AG04450 (cell line): ENCODE data around the gene F10. TPM values are rescaled to one million over a fixed set of nuclear protein-coding genes. Genes with fewer than 3 reads are reported as not detected.
A peak's percentile ranks its signal among the peaks of the same experiment; 100 is the strongest.

ENCODE experiments used
- CTCF ChIA-PET: fragments of 300-600, 350-600 bp; formaldehyde crosslinking; extraction: SDS; loops from one replicate; lab custom pipeline; 2022; ENCODE audit warnings: antibody characterized with exemption, inconsistent platforms; lab: Charles Lee
- POLR2A ChIA-PET: fragments of 350-600 bp; formaldehyde crosslinking; extraction: SDS; loops from one replicate; lab custom pipeline; 2021; ENCODE audit warnings: antibody characterized with exemption, inconsistent platforms; lab: Yijun Ruan, JAX
- DNase-seq: peaks from one replicate; pipeline ENCODE4 v3.0.0-alpha.2; 2011; ENCODE audit warnings: low read depth, low spot score
- H3K27ac ChIP-seq: one replicate; pipeline ENCODE4 v1.5.1; 2012; ENCODE audit warnings: low read depth, low read length, control low read depth
- H3K27me3 ChIP-seq: one replicate; pipeline ENCODE4 v1.6.0; 2012; ENCODE audit warnings: low read length; ENCODE audit not compliant: control insufficient read depth, insufficient read depth
- H3K4me3 ChIP-seq: 2 replicates; pipeline ENCODE4 v1.5.1; 2011; ENCODE audit warnings: mild to moderate bottlenecking, low read depth, low read length, control low read depth
- H3K9me3 ChIP-seq: 2 replicates; pipeline ENCODE4 v1.5.1; 2012; ENCODE audit warnings: low read length; ENCODE audit not compliant: control insufficient read depth, insufficient read depth
- polyA minus RNA-seq: library from RNA; depleted of rRNA, polyadenylated mRNA; stranded (reverse); fragments of >200 nt; gene quantifications from 2 replicates; pipeline ENCODE4 v1.2.3, GENCODE V29; 2011; rRNA and poly(A)+ RNA removed
- polyA plus RNA-seq: library from polyadenylated mRNA; depleted of rRNA; stranded (reverse); fragments of >200 nt; gene quantifications from 2 replicates; pipeline ENCODE4 v1.2.3, GENCODE V29; 2011; rRNA removed
- TF ChIP-seq, protein P1 (sequence below): IDR thresholded peaks from 2 replicates; pipeline ENCODE4 v1.5.1; 2011; ENCODE audit warnings: low read depth, low read length, control low read depth, inconsistent platforms

Gene F10
- polyA plus RNA-seq (17.7 and 21.5 TPM in 2 replicates), polyA minus RNA-seq (4.4 and 5.6 TPM in 2 replicates)

GRCh38 chr13:113122550-113123225 lies at the start of gene F10:
Gene F10, plus strand, starts transcription at chr13:113122799. Its CDS starts 57 bp downstream, at chr13:113122856.
- TF ChIP-seq, protein P1, sequence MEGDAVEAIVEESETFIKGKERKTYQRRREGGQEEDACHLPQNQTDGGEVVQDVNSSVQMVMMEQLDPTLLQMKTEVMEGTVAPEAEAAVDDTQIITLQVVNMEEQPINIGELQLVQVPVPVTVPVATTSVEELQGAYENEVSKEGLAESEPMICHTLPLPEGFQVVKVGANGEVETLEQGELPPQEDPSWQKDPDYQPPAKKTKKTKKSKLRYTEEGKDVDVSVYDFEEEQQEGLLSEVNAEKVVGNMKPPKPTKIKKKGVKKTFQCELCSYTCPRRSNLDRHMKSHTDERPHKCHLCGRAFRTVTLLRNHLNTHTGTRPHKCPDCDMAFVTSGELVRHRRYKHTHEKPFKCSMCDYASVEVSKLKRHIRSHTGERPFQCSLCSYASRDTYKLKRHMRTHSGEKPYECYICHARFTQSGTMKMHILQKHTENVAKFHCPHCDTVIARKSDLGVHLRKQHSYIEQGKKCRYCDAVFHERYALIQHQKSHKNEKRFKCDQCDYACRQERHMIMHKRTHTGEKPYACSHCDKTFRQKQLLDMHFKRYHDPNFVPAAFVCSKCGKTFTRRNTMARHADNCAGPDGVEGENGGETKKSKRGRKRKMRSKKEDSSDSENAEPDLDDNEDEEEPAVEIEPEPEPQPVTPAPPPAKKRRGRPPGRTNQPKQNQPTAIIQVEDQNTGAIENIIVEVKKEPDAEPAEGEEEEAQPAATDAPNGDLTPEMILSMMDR, result no peak
- Histone ChIP-seq H3K9me3 (no peaks in the 10 kb centered on the region), H3K27me3 (peaks cover 8% of the 10 kb centered on the region), H3K27ac (no peak within 1 kb of the TSS), H3K4me3 (peak within 1 kb of the TSS; percentile 60)
- peak; percentile 39 for DNase-seq
- POLR2A ChIA-PET, result interaction anchor here (1.0 kb wide), 1 partner anchor 86 kb away, joined by 4 read pairs; the partner anchor contains the start of genes CUL4A and PCID2
- CTCF ChIA-PET, result interaction anchor here (0.9 kb wide), 1 partner anchor 10 kb away, joined by 3 read pairs; no protein-coding TSS in a partner anchor

DNA sequence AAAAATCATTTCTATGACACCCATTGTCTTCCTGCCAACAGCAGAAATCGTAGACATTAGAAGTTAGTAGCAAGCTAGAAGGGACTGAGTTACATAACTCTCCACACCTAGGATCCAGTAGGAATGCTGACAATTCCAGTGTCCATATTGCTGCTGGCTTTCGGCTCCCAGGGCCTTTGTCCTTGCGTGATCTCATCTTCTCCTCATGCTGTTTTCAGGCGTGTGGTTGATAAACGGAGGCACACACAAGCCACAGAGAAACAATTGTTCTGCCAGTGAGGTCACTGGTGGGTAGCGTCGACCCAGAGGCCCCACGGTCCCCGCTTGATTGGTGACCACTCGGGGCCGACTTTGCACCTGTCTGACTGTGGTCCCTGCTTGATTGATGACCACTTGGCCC lies 48.7 kb upstream of the F10 start:
- peaks cover 5% of the 10 kb centered on the region; the same call in 1 of the 2 replicates for H3K9me3 ChIP-seq
- no peak overlapping the region for H3K27ac ChIP-seq
- TF ChIP-seq, protein P1, result no peak
- H3K27me3 ChIP-seq, result peaks cover 4% of the 10 kb centered on the region
- CTCF ChIA-PET, result interaction anchor here (0.8 kb wide), 1 partner anchor 15 kb away, joined by 3 read pairs; no protein-coding TSS in a partner anchor
- DNase-seq, result no peak
- POLR2A ChIA-PET, result no interaction called here
- H3K4me3 ChIP-seq, result no peak overlapping the region

DNA sequence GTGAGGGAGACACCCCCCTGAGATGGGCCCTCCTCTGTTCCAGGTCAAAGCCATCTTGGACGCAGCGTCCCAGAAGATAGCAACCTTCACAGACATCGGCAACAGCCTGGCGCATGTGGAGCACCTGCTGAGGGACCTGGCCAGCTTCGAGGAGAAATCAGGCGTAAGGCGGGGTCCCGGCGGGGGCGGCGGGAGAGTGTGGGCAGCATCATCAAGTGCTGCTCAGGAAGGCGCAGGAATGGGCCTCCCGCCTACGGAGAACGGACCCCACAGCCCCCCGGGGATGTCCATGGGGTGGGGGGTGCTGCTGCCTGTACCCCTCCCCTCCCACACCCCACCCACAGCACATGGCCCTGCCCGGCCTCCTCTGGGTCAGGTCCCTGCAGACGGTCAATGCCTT lies 48.2 kb upstream of the F10 start:
- H3K27ac ChIP-seq, result no peak overlapping the region
- POLR2A ChIA-PET, result no interaction called here
- CTCF ChIA-PET, result no interaction called here
- H3K4me3 ChIP-seq, result no peak overlapping the region
- DNase-seq, result no peak
- peaks cover 4% of the 10 kb centered on the region for H3K27me3 ChIP-seq
- TF ChIP-seq, protein P1, result no peak
- peaks cover 5% of the 10 kb centered on the region; the same call in 1 of the 2 replicates for H3K9me3 ChIP-seq

- POLR2A ChIA-PET, result no interaction called here
- Histone ChIP-seq H3K9me3 (peaks cover 5% of the 10 kb centered on the region; the same call in 1 of the 2 replicates), H3K27ac (no peak overlapping the region), H3K4me3 (no peak overlapping the region), H3K27me3 (peaks cover 4% of the 10 kb centered on the region)
- CTCF ChIA-PET, result no interaction called here
- DNase-seq, result no peak
- TF ChIP-seq, protein P1, result no peak
Observed at GRCh38 chr13:113074876-113075275, 47.7 kb upstream of the F10 start.

GRCh38 chr13:113075711-113076110 lies 46.9 kb upstream of the F10 start:
- Histone ChIP-seq H3K4me3 (no peak overlapping the region), H3K27ac (no peak overlapping the region), H3K27me3 (peaks cover 4% of the 10 kb centered on the region), H3K9me3 (peaks cover 5% of the 10 kb centered on the region; the same call in 1 of the 2 replicates)
- DNase-seq, result no peak
- POLR2A ChIA-PET, result interaction anchor here (0.6 kb wide), 2 partner anchors 51 to 265 kb away, joined by 3 read pairs; no protein-coding TSS in a partner anchor
- CTCF ChIA-PET, result no interaction called here
- TF ChIP-seq, protein P1, result no peak
